Measurements from ENCODE around the gene DNAJC22. TPM values are rescaled to one million over a fixed set of nuclear protein-coding genes. Genes with fewer than 3 reads are reported as not detected.

Gene DNAJC22
- total and polyA plus RNA-seq, 2 of the 13 experiments (the other 11 are each of a cell fraction or from before 2014, with no cell fraction given), result 25.2 to 31.7 TPM

DNA sequence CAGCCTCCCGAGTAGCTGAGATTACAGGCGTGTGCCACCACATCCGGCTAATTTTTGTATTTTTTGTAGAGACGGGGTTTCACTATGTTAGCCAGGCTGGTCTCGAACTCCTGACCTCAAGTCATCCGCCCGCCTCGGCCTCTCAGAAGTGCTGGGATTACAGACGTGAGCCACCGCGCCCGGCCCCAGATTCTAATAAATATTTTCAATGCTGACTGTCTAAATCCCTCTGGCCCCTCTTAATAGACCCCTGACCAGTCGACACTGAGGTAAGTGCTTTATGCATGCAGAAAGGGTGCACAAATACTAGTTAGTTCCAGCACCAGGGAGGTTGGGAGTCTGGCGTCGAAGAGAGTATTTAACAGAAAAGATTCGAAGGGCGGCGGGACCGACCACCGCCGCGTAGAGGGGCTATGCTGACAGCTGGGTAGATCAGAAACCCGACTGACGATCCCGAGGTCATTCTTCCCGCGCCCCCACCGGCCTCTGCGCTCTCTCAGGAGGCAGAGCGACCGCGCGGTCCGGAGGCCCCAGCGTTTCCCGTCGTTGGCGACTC, 19.5 kb downstream of the DNAJC22 start (continued):
- TF ChIP-seq, protein P1, sequence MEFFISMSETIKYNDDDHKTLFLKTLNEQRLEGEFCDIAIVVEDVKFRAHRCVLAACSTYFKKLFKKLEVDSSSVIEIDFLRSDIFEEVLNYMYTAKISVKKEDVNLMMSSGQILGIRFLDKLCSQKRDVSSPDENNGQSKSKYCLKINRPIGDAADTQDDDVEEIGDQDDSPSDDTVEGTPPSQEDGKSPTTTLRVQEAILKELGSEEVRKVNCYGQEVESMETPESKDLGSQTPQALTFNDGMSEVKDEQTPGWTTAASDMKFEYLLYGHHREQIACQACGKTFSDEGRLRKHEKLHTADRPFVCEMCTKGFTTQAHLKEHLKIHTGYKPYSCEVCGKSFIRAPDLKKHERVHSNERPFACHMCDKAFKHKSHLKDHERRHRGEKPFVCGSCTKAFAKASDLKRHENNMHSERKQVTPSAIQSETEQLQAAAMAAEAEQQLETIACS (CRISPR knock-in tag; IDR thresholded peaks at IDR 0.05), result no peak
- TF ChIP-seq, protein P2, sequence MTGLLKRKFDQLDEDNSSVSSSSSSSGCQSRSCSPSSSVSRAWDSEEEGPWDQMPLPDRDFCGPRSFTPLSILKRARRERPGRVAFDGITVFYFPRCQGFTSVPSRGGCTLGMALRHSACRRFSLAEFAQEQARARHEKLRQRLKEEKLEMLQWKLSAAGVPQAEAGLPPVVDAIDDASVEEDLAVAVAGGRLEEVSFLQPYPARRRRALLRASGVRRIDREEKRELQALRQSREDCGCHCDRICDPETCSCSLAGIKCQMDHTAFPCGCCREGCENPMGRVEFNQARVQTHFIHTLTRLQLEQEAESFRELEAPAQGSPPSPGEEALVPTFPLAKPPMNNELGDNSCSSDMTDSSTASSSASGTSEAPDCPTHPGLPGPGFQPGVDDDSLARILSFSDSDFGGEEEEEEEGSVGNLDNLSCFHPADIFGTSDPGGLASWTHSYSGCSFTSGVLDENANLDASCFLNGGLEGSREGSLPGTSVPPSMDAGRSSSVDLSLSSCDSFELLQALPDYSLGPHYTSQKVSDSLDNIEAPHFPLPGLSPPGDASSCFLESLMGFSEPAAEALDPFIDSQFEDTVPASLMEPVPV (CRISPR knock-in tag; IDR thresholded peaks at IDR 0.05), result 0 out of 2 replicates have a peak, but pooled peaks have one; percentile 11
- TF ChIP-seq RNF2 (conservative IDR thresholded peaks at IDR 0.05; ENCODE audit: low read depth), result no peak
- TF ChIP-seq, protein P3, sequence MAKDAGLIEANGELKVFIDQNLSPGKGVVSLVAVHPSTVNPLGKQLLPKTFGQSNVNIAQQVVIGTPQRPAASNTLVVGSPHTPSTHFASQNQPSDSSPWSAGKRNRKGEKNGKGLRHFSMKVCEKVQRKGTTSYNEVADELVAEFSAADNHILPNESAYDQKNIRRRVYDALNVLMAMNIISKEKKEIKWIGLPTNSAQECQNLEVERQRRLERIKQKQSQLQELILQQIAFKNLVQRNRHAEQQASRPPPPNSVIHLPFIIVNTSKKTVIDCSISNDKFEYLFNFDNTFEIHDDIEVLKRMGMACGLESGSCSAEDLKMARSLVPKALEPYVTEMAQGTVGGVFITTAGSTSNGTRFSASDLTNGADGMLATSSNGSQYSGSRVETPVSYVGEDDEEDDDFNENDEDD (CRISPR knock-in tag; IDR thresholded peaks at IDR 0.05; ENCODE audit: borderline replicate concordance), result peak; percentile 24; the same call in 1 of the 2 replicates
- TF ChIP-seq TP53 (CRISPR knock-in tag; conservative IDR thresholded peaks at IDR 0.05), result no peak
- no peak for TF ChIP-seq IRF2 (CRISPR knock-in tag; IDR thresholded peaks at IDR 0.05)
- no peak for TF ChIP-seq ZNF589 (CRISPR knock-in tag; conservative IDR thresholded peaks at IDR 0.05)
- TF ChIP-seq, protein P4, sequence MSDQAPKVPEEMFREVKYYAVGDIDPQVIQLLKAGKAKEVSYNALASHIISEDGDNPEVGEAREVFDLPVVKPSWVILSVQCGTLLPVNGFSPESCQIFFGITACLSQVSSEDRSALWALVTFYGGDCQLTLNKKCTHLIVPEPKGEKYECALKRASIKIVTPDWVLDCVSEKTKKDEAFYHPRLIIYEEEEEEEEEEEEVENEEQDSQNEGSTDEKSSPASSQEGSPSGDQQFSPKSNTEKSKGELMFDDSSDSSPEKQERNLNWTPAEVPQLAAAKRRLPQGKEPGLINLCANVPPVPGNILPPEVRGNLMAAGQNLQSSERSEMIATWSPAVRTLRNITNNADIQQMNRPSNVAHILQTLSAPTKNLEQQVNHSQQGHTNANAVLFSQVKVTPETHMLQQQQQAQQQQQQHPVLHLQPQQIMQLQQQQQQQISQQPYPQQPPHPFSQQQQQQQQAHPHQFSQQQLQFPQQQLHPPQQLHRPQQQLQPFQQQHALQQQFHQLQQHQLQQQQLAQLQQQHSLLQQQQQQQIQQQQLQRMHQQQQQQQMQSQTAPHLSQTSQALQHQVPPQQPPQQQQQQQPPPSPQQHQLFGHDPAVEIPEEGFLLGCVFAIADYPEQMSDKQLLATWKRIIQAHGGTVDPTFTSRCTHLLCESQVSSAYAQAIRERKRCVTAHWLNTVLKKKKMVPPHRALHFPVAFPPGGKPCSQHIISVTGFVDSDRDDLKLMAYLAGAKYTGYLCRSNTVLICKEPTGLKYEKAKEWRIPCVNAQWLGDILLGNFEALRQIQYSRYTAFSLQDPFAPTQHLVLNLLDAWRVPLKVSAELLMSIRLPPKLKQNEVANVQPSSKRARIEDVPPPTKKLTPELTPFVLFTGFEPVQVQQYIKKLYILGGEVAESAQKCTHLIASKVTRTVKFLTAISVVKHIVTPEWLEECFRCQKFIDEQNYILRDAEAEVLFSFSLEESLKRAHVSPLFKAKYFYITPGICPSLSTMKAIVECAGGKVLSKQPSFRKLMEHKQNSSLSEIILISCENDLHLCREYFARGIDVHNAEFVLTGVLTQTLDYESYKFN (CRISPR knock-in tag; conservative IDR thresholded peaks at IDR 0.05), result no peak
- TF ChIP-seq, protein P5, sequence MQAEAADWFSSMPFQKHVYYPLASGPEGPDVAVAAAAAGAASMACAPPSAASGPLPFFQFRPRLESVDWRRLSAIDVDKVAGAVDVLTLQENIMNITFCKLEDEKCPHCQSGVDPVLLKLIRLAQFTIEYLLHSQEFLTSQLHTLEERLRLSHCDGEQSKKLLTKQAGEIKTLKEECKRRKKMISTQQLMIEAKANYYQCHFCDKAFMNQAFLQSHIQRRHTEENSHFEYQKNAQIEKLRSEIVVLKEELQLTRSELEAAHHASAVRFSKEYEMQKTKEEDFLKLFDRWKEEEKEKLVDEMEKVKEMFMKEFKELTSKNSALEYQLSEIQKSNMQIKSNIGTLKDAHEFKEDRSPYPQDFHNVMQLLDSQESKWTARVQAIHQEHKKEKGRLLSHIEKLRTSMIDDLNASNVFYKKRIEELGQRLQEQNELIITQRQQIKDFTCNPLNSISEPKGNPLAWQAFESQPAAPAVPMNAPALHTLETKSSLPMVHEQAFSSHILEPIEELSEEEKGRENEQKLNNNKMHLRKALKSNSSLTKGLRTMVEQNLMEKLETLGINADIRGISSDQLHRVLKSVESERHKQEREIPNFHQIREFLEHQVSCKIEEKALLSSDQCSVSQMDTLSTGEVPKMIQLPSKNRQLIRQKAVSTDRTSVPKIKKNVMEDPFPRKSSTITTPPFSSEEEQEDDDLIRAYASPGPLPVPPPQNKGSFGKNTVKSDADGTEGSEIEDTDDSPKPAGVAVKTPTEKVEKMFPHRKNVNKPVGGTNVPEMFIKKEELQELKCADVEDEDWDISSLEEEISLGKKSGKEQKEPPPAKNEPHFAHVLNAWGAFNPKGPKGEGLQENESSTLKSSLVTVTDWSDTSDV (CRISPR knock-in tag; IDR thresholded peaks at IDR 0.05), result no peak
- TF ChIP-seq TBP (CRISPR knock-in tag; IDR thresholded peaks at IDR 0.05), result no peak
- no peak for TF ChIP-seq ZNF264 (CRISPR knock-in tag; IDR thresholded peaks at IDR 0.05)
- 0 out of 2 replicates have a peak, but pooled peaks have one; percentile 83 for TF ChIP-seq ZNF350 (CRISPR knock-in tag; IDR thresholded peaks at IDR 0.05; ENCODE audit: borderline replicate concordance, low read depth)
- no peak for TF ChIP-seq ADNP (CRISPR knock-in tag; IDR thresholded peaks at IDR 0.05)
- 0 out of 2 replicates have a peak, but pooled peaks have one; percentile 40 for TF ChIP-seq CHD4 (IDR thresholded peaks at IDR 0.05; ENCODE audit: borderline replicate concordance, low read length)
- peak; percentile 47; the same call in 1 of the 2 replicates for TF ChIP-seq HNF4A (CRISPR knock-in tag; IDR thresholded peaks at IDR 0.05)
